Measurements from ENCODE around the gene XRCC5. TPM values are rescaled to one million over a fixed set of nuclear protein-coding genes. Genes with fewer than 3 reads are reported as not detected.

The XRCC5 gene
- total RNA-seq, 1 experiment from 2014 or later: 322 TPM

GRCh38 chr2:216202626-216203250 lies 93.6 kb downstream of the XRCC5 start:
- Histone ChIP-seq H3K4me1 (ENCODE audit: control insufficient read depth, insufficient read depth, low read length) (no peaks in the 10 kb centered on the region), H3K9me3 (ENCODE audit: control insufficient read depth, insufficient read depth, low read depth, low read length) (no peaks in the 10 kb centered on the region), H3K27ac (ENCODE audit: low read length) (no peak overlapping the region), H3K36me3 (ENCODE audit: control insufficient read depth, insufficient read depth, low read length) (peaks cover 83% of the 10 kb centered on the region), H3K4me3 (ENCODE audit: low read depth in 2 of 2, low read length in 2 of 2) (no peak overlapping the region), H3K27me3 (ENCODE audit: control insufficient read depth, insufficient read depth, low read length) (no peaks in the 10 kb centered on the region)
- BruUV-seq (replicated peaks): no TSS peak
- ATAC-seq (no peak), DNase-seq (ENCODE audit: low read depth, low spot score) (no peak)
- TF ChIP-seq TCF7L2 (IDR thresholded peaks at IDR 0.05; ENCODE audit: low read depth, low read length): no peak
- TF ChIP-seq SIN3A (IDR thresholded peaks at IDR 0.05; ENCODE audit: borderline replicate concordance, insufficient read depth, low read depth, low read length): no peak
- POLR2A ChIA-PET: interaction anchor here (0.7 kb wide), 1 partner anchor 348 kb away, joined by 6 read pairs; no protein-coding TSS in a partner anchor
- intact Hi-C loops (cut with micrococcal nuclease; ENCODE audit: unreplicated experiment): no loop called here
- in situ Hi-C loops (cut with HindIII; ENCODE audit: low pct_unique_long_range_greater_than_20kb, low sequenced_read_pairs): no loop called here
- CTCF ChIA-PET: no interaction called here

- POLR2A ChIA-PET: no interaction called here
- H3K36me3 ChIP-seq (ENCODE audit: control insufficient read depth, insufficient read depth, low read length): peaks cover 65% of the 10 kb centered on the region
- CTCF ChIA-PET: no interaction called here
Measured at GRCh38 chr2:216205486-216205885, 96.3 kb downstream of the XRCC5 start.

More at GRCh38 chr2:216205486-216205885, 96.3 kb downstream of the XRCC5 start:
- TF ChIP-seq, protein P1, sequence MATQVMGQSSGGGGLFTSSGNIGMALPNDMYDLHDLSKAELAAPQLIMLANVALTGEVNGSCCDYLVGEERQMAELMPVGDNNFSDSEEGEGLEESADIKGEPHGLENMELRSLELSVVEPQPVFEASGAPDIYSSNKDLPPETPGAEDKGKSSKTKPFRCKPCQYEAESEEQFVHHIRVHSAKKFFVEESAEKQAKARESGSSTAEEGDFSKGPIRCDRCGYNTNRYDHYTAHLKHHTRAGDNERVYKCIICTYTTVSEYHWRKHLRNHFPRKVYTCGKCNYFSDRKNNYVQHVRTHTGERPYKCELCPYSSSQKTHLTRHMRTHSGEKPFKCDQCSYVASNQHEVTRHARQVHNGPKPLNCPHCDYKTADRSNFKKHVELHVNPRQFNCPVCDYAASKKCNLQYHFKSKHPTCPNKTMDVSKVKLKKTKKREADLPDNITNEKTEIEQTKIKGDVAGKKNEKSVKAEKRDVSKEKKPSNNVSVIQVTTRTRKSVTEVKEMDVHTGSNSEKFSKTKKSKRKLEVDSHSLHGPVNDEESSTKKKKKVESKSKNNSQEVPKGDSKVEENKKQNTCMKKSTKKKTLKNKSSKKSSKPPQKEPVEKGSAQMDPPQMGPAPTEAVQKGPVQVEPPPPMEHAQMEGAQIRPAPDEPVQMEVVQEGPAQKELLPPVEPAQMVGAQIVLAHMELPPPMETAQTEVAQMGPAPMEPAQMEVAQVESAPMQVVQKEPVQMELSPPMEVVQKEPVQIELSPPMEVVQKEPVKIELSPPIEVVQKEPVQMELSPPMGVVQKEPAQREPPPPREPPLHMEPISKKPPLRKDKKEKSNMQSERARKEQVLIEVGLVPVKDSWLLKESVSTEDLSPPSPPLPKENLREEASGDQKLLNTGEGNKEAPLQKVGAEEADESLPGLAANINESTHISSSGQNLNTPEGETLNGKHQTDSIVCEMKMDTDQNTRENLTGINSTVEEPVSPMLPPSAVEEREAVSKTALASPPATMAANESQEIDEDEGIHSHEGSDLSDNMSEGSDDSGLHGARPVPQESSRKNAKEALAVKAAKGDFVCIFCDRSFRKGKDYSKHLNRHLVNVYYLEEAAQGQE (IDR thresholded peaks at IDR 0.05; ENCODE audit: insufficient read depth in 1 of 2, low read depth in 2 of 2, low read length in 1 of 2): no peak
- TF ChIP-seq POLR2AphosphoS5 (IDR thresholded peaks at IDR 0.05; ENCODE audit: low read depth, low read length): no peak
- no peak for TF ChIP-seq TCF7L2 (IDR thresholded peaks at IDR 0.05; ENCODE audit: low read depth, low read length)
- TF ChIP-seq SIN3A (IDR thresholded peaks at IDR 0.05; ENCODE audit: borderline replicate concordance, insufficient read depth, low read depth, low read length): no peak
- TF ChIP-seq CTCF (IDR thresholded peaks at IDR 0.05): no peak
- H3K4me1 ChIP-seq (ENCODE audit: control insufficient read depth, insufficient read depth, low read length): no peaks in the 10 kb centered on the region
- DNase-seq (ENCODE audit: low read depth, low spot score): no peak
- H3K27ac ChIP-seq (ENCODE audit: low read length): no peak overlapping the region
- H3K4me3 ChIP-seq (ENCODE audit: low read depth in 2 of 2, low read length in 2 of 2): no peak overlapping the region
- in situ Hi-C loops (cut with HindIII; ENCODE audit: low pct_unique_long_range_greater_than_20kb, low sequenced_read_pairs): no loop called here
- intact Hi-C loops (cut with micrococcal nuclease; ENCODE audit: unreplicated experiment): no loop called here
- BruUV-seq (replicated peaks): TSS peak; percentile 28
- no peaks in the 10 kb centered on the region for H3K9me3 ChIP-seq (ENCODE audit: control insufficient read depth, insufficient read depth, low read depth, low read length)
- no peak for ATAC-seq
- H3K27me3 ChIP-seq (ENCODE audit: control insufficient read depth, insufficient read depth, low read length): no peaks in the 10 kb centered on the region
